Measurements from ENCODE around the gene PMP22.

The PMP22 gene

GRCh38 chr17:15265131-15265530 lies at the start of gene PMP22:
PMP22 (minus strand) TSS chr17:15265326; CDS start chr17:15260727, 4,599 bp downstream.
- peaks cover 11% of the 10 kb centered on the region for H3K4me1 ChIP-seq (ENCODE audit: control insufficient read depth, insufficient read depth, low read length)
- H3K9me3 ChIP-seq (ENCODE audit: control insufficient read depth, low read length), result no peaks in the 10 kb centered on the region
- no peak within 1 kb of the TSS for H3K4me3 ChIP-seq (ENCODE audit: low read length)
- H3K36me3 ChIP-seq (ENCODE audit: control insufficient read depth, insufficient read depth, low read length), result no peaks in the 10 kb centered on the region
- H3K9ac ChIP-seq (ENCODE audit: low read length), result no peak within 1 kb of the TSS
- H3K27me3 ChIP-seq (ENCODE audit: control insufficient read depth, insufficient read depth, low read length), result peaks cover 42% of the 10 kb centered on the region

- no peaks in the 10 kb centered on the region for H3K27me3 ChIP-seq (ENCODE audit: control insufficient read depth, insufficient read depth, low read length)
- no peaks in the 10 kb centered on the region for H3K9me3 ChIP-seq (ENCODE audit: control insufficient read depth, low read length)
- no peak overlapping the region for H3K4me3 ChIP-seq (ENCODE audit: low read length)
- H3K4me1 ChIP-seq (ENCODE audit: control insufficient read depth, insufficient read depth, low read length), result no peaks in the 10 kb centered on the region
- H3K36me3 ChIP-seq (ENCODE audit: control insufficient read depth, insufficient read depth, low read length), result no peaks in the 10 kb centered on the region
- H3K9ac ChIP-seq (ENCODE audit: low read length), result no peak overlapping the region
Measured at GRCh38 chr17:15311996-15312395, 46.9 kb upstream of the PMP22 start.

GRCh38 chr17:15309793-15310192 lies 44.7 kb upstream of the PMP22 start:
- no peaks in the 10 kb centered on the region for H3K36me3 ChIP-seq (ENCODE audit: control insufficient read depth, insufficient read depth, low read length)
- no peaks in the 10 kb centered on the region for H3K9me3 ChIP-seq (ENCODE audit: control insufficient read depth, low read length)
- H3K27me3 ChIP-seq (ENCODE audit: control insufficient read depth, insufficient read depth, low read length), result no peaks in the 10 kb centered on the region
- no peak overlapping the region for H3K4me3 ChIP-seq (ENCODE audit: low read length)
- no peak overlapping the region for H3K9ac ChIP-seq (ENCODE audit: low read length)
- no peaks in the 10 kb centered on the region for H3K4me1 ChIP-seq (ENCODE audit: control insufficient read depth, insufficient read depth, low read length)

DNA sequence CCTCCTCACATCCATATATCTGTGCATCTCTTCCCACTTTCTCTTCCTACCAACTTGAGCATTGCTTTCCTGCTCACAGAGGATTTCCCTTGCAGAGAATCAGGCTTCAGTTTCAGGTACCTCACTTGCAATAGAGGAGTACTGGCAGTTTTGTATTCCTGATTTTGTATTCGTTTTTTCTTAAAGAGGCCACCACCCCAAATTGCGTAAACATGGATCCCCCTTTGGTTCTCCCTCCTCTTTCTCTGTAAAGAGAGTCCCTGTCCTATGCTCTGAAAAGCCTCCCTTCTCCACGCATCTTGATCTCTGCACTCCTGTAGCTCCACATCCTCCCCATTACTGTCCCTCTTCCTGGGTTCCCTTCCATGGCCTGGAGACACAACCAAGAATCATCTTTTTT lies 44.1 kb upstream of the PMP22 start:
- H3K9ac ChIP-seq (ENCODE audit: low read length), result no peak overlapping the region
- no peak overlapping the region for H3K4me3 ChIP-seq (ENCODE audit: low read length)
- no peaks in the 10 kb centered on the region for H3K36me3 ChIP-seq (ENCODE audit: control insufficient read depth, insufficient read depth, low read length)
- no peaks in the 10 kb centered on the region for H3K27me3 ChIP-seq (ENCODE audit: control insufficient read depth, insufficient read depth, low read length)
- H3K9me3 ChIP-seq (ENCODE audit: control insufficient read depth, low read length), result no peaks in the 10 kb centered on the region
- H3K4me1 ChIP-seq (ENCODE audit: control insufficient read depth, insufficient read depth, low read length), result no peaks in the 10 kb centered on the region

DNA sequence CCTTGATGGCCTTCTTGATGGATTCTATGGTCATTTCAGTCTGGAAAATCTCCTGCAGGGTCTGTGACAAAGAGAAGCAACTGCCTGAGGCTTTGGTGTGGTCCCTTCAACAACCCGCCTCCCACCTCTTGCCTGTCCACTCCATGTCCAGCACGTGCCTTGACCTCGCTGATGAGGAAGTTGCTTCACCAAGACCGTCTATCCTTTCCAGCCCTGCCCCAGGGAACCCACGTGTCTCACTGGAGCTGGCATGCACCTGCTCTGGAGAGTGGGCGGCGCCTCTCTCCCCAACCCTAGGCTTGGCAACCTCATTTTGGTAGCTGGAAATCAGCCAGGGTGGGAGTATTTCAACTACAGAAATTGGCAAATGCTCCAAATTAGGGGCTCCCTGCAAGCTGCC lies 43.6 kb upstream of the PMP22 start:
- Histone ChIP-seq H3K9me3 (ENCODE audit: control insufficient read depth, low read length) (no peaks in the 10 kb centered on the region), H3K4me1 (ENCODE audit: control insufficient read depth, insufficient read depth, low read length) (no peaks in the 10 kb centered on the region)

GRCh38 chr17:15307710-15308111 lies 42.6 kb upstream of the PMP22 start:
- Histone ChIP-seq H3K27me3 (ENCODE audit: control insufficient read depth, insufficient read depth, low read length) (peaks cover 3% of the 10 kb centered on the region), H3K36me3 (ENCODE audit: control insufficient read depth, insufficient read depth, low read length) (no peaks in the 10 kb centered on the region), H3K9ac (ENCODE audit: low read length) (no peak overlapping the region), H3K4me1 (ENCODE audit: control insufficient read depth, insufficient read depth, low read length) (no peaks in the 10 kb centered on the region), H3K9me3 (ENCODE audit: control insufficient read depth, low read length) (no peaks in the 10 kb centered on the region), H3K4me3 (ENCODE audit: low read length) (no peak overlapping the region)

More for the DNA sequence above, 43.6 kb upstream of the PMP22 start:
- Histone ChIP-seq H3K9ac (ENCODE audit: low read length) (no peak overlapping the region), H3K27me3 (ENCODE audit: control insufficient read depth, insufficient read depth, low read length) (peaks cover 3% of the 10 kb centered on the region), H3K36me3 (ENCODE audit: control insufficient read depth, insufficient read depth, low read length) (no peaks in the 10 kb centered on the region), H3K4me3 (ENCODE audit: low read length) (no peak overlapping the region)

GRCh38 chr17:15303851-15304250 lies 38.7 kb upstream of the PMP22 start:
- H3K4me1 ChIP-seq (ENCODE audit: control insufficient read depth, insufficient read depth, low read length), result no peaks in the 10 kb centered on the region
- peaks cover 3% of the 10 kb centered on the region for H3K27me3 ChIP-seq (ENCODE audit: control insufficient read depth, insufficient read depth, low read length)
- no peaks in the 10 kb centered on the region for H3K9me3 ChIP-seq (ENCODE audit: control insufficient read depth, low read length)
- H3K4me3 ChIP-seq (ENCODE audit: low read length), result no peak overlapping the region
- no peaks in the 10 kb centered on the region for H3K36me3 ChIP-seq (ENCODE audit: control insufficient read depth, insufficient read depth, low read length)
- H3K9ac ChIP-seq (ENCODE audit: low read length), result no peak overlapping the region

DNA sequence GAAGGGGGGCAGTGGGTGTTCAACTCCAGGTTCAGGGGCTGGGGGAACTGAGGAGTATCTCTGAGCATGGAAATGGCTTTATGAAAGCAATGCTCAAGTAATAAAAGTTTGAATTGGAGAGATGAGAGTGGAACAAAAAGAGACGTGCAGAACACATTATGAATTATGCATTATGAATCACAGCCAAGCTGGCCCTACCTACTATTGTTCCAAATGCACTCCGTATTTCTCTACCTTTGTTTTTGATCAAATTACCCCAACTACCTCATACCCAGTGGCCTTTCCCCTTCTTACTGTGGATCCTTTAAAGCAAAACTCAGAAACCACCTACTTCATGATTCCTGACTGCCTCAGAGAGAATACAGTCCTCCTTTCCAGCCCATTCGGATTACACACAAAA lies 38.1 kb upstream of the PMP22 start:
- no peak overlapping the region for H3K4me3 ChIP-seq (ENCODE audit: low read length)
- no peak overlapping the region for H3K9ac ChIP-seq (ENCODE audit: low read length)
- no peaks in the 10 kb centered on the region for H3K4me1 ChIP-seq (ENCODE audit: control insufficient read depth, insufficient read depth, low read length)
- no peaks in the 10 kb centered on the region for H3K36me3 ChIP-seq (ENCODE audit: control insufficient read depth, insufficient read depth, low read length)
- H3K9me3 ChIP-seq (ENCODE audit: control insufficient read depth, low read length), result no peaks in the 10 kb centered on the region
- peaks cover 3% of the 10 kb centered on the region for H3K27me3 ChIP-seq (ENCODE audit: control insufficient read depth, insufficient read depth, low read length)

DNA sequence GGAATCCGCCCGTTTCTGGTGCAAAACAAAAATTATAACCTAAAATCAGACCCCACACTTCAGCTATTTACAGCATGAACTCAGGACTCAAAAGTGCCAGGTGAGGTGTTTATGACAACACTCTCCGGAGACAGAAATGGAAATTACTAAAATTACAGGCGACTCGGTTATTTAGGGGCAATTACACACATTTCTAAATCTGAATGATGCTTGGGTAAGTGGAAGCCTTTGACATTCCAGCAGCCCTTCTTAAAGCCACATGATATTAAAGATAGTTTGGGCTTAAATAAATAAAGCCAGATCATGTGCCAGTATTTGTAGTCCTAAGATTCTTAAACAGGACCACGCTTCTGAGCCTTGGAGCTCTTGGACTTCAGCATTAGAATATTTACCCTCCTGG lies 36.7 kb upstream of the PMP22 start:
- H3K36me3 ChIP-seq (ENCODE audit: control insufficient read depth, insufficient read depth, low read length), result no peaks in the 10 kb centered on the region
- no peaks in the 10 kb centered on the region for H3K4me1 ChIP-seq (ENCODE audit: control insufficient read depth, insufficient read depth, low read length)
- peaks cover 3% of the 10 kb centered on the region for H3K27me3 ChIP-seq (ENCODE audit: control insufficient read depth, insufficient read depth, low read length)
- H3K9ac ChIP-seq (ENCODE audit: low read length), result no peak overlapping the region
- H3K4me3 ChIP-seq (ENCODE audit: low read length), result no peak overlapping the region
- H3K9me3 ChIP-seq (ENCODE audit: control insufficient read depth, low read length), result no peaks in the 10 kb centered on the region

DNA sequence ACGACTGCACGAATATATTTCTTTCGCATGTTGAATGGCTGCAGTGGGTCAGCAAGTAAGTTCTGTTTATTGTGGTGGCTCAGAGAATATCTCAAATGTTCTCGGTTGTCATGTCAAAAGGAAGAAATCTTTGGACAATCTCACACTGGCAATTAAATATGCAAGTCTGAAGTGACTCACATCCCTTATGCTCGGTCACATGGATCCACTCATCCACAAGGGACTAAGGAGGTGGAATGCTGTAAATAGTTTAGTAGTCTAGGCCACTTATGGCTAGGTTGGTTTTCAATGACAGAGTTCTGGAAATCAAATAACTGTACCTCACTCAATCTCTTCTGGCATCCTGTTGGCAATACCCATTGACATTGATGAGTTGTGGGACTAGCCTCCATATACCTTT lies 33.0 kb upstream of the PMP22 start:
- no peak overlapping the region for H3K4me3 ChIP-seq (ENCODE audit: low read length)
- H3K27me3 ChIP-seq (ENCODE audit: control insufficient read depth, insufficient read depth, low read length), result no peaks in the 10 kb centered on the region
- no peaks in the 10 kb centered on the region for H3K9me3 ChIP-seq (ENCODE audit: control insufficient read depth, low read length)
- H3K9ac ChIP-seq (ENCODE audit: low read length), result no peak overlapping the region
- H3K36me3 ChIP-seq (ENCODE audit: control insufficient read depth, insufficient read depth, low read length), result no peaks in the 10 kb centered on the region
- H3K4me1 ChIP-seq (ENCODE audit: control insufficient read depth, insufficient read depth, low read length), result no peaks in the 10 kb centered on the region

DNA sequence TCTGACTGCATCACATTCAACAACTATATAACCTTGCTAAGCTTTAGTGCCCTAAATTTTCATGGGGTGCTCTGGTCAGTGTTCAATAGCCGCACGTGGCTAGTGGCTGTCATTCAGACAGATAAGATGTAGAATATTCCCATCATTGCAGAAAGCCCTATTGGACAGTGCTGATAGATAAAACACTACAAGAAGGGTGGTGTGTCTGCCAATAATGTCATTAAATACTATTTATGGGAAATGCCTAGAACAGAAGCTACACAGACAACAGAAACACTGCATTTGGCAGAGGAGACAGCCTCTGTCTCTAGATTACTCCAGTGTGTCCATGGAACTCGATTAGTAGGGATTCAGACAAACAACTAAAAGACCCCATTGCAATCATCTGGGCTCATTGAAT lies 28.4 kb upstream of the PMP22 start:
- Histone ChIP-seq H3K36me3 (ENCODE audit: control insufficient read depth, insufficient read depth, low read length) (no peaks in the 10 kb centered on the region), H3K4me3 (ENCODE audit: low read length) (no peak overlapping the region), H3K9ac (ENCODE audit: low read length) (no peak overlapping the region), H3K4me1 (ENCODE audit: control insufficient read depth, insufficient read depth, low read length) (no peaks in the 10 kb centered on the region), H3K9me3 (ENCODE audit: control insufficient read depth, low read length) (no peaks in the 10 kb centered on the region), H3K27me3 (ENCODE audit: control insufficient read depth, insufficient read depth, low read length) (no peaks in the 10 kb centered on the region)

DNA sequence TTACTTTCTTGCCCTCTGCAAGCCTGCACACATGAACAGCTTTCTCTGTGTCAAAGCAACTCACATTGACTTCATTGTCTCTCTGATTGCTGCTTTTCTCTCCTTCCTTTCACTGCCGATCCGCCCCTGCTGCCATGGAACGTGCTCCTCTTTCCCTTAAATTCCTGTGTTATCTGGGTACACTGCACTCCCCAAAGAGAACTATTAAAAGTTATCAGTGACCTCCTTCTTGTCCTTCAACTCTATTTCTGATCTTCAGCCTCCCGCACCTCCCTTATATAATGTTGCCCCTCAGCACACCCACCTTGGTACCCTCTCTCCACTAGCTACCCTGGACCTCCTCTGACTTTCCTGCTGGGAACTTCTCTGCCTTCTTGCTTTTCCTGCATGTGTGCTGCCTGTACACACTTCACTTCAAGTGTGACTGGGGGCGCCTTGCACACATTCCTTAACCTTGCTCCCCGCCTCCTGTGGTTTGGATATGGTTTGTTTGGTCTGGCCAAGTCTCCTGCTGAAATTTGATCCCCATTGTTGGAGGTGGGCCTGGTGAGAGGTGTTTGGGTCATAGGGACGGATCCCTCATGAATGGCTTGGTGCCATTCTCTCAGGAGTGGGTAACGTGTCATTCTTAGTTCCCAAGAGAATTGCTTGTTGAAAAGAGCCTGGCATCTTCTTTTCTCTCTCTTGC lies 26.7 kb upstream of the PMP22 start:
- Histone ChIP-seq H3K4me3 (ENCODE audit: low read length) (no peak overlapping the region), H3K4me1 (ENCODE audit: control insufficient read depth, insufficient read depth, low read length) (peaks cover 3% of the 10 kb centered on the region), H3K9ac (ENCODE audit: low read length) (no peak overlapping the region), H3K36me3 (ENCODE audit: control insufficient read depth, insufficient read depth, low read length) (no peaks in the 10 kb centered on the region), H3K9me3 (ENCODE audit: control insufficient read depth, low read length) (no peaks in the 10 kb centered on the region), H3K27me3 (ENCODE audit: control insufficient read depth, insufficient read depth, low read length) (no peaks in the 10 kb centered on the region)

GRCh38 chr17:15290605-15291004 lies 25.5 kb upstream of the PMP22 start:
- H3K27me3 ChIP-seq (ENCODE audit: control insufficient read depth, insufficient read depth, low read length), result no peaks in the 10 kb centered on the region
- H3K4me1 ChIP-seq (ENCODE audit: control insufficient read depth, insufficient read depth, low read length), result peaks cover 3% of the 10 kb centered on the region
- H3K36me3 ChIP-seq (ENCODE audit: control insufficient read depth, insufficient read depth, low read length), result no peaks in the 10 kb centered on the region
- no peaks in the 10 kb centered on the region for H3K9me3 ChIP-seq (ENCODE audit: control insufficient read depth, low read length)
- no peak overlapping the region for H3K4me3 ChIP-seq (ENCODE audit: low read length)
- no peak overlapping the region for H3K9ac ChIP-seq (ENCODE audit: low read length)

Measured in mucosa of stomach (tissue), 1 donor.